ENCODE results near the gene SERPINC1.
"Not testable (repeated sequence)": the region's sequence is repeated elsewhere in the genome, so short reads cannot be mapped to it uniquely, and the experiment has no call there.

Gene SERPINC1

DNA sequence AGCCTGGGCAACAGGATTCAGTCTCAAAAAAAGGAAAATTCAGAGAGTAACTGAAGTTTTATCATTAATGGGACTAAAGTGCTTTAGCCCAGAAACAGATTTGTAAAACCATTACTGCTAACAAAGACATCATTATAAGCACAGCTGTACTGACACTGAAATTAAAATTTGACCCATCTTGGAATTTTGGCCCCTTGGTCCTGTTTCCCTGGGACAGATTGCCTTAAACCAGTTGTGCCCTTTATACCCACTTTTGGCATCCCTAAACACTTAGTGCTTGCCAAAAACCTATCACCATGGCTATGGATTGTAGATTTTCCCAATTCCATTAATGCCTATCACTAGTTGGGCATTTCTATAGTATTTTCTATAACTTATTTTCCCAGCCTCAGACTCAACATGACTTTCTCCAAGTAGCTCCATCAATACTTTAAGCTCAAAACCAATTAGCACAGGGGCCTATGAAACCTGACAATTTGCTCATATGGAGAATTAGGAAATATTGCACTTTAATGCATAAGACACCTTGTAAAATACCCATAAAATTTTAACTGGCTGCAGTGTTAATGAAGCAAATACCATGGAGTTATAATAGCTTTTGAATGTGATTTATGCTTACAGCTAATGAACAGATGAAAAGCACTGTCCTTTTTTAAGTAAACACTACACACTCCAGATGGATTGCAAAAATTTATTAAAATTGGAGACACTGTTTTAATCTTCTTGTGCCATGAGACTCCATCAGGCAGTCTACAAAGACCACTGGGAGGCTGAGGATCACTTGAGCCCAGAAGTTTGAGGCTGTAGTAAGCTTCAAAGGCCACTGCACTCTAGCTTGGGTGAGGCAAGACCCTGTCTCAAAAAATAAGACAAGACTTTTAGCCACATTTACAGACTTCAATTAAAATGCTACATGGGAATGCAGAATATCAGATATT lies 53.6 kb downstream of the SERPINC1 start:
- no peak for DNase-seq (ENCODE audit: low read depth)

DNA sequence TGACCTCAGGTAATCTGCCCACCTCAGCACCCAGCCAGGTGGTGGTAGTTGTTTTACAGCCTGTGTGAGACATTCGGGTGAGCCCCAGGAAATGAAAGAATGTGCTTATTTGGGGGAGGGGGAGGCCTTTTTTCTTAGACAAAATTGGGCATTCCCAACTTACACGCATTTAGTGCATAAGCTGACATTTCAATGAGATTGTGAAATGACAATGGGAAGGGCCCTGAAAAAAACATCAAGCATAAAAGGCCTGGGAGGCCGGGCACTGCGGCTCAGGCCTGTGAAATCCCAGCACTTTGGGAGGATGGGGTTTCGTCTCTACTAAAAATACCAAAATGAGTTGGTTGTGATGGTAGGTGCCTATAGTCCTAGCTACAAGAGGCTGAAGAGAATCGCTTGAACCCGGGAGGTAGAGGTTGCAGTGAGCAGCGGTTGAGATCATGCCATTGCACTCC lies 54.3 kb downstream of the SERPINC1 start:
- no peak for DNase-seq (ENCODE audit: low read depth)

DNA sequence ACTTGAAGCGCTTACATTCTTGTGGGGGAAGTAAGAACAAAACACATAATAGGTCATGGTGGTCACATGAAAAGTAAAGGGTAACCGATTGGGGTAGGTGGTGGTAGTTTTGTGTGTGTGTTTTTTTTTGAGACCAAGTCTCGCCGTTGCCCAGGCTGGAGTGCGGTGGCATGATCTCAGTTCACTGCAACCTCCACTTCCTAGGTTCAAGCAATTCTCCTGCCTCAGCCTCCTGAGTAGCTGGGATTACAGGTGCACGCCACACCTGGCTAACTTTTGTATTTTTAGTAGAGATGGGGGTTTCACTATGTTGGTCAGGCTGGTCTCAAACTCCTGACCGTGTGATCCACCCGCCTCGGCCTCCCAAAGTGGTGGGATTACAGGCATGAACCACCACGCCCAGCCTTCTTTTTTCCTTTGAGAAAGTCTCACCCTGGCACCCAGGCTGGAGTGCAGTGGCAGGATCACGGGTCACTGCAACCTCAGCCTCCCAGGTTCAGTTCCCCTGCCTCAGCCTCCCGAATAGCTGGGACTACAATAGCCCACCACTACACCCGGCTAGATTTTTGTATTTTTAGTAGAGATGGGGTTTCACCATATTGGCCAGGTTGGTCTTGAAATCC lies 54.9 kb downstream of the SERPINC1 start:
- DNase-seq (ENCODE audit: low read depth): peak; percentile 25

GRCh38 chr1:173861731-173862145 lies 55.4 kb downstream of the SERPINC1 start:
- peak; percentile 17 for DNase-seq (ENCODE audit: low read depth)

- no peak for DNase-seq (ENCODE audit: low read depth)
Observed at GRCh38 chr1:173860065-173860464, 57.1 kb downstream of the SERPINC1 start.

- not testable (repeated sequence) for DNase-seq (ENCODE audit: low read depth)
Observed at GRCh38 chr1:173859547-173859946, 57.6 kb downstream of the SERPINC1 start.

DNA sequence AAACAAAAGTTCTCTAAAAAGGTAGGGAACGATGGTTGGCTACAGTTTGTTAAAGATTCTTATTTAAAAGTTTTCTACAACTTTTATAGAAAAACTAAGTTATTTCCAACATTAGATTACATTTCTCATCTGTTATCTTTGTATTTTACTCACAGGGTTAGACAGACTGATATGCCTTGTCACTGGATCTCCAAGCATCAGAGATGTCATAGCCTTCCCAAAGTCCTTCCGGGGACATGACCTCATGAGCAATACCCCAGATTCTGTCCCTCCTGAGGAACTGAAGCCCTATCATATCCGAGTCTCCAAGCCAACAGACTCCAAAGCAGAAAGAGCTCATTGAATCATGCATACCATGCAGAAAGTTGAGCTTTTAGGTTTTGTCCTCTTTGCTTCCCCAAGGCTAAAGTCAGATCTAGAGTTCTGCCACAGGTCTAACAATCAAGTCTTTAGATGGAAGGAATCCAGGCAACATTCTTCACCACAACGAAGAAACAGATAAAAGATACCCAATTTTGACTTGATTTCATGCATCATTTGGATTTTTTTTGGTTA lies 59.7 kb downstream of the SERPINC1 start:
- no peak for DNase-seq (ENCODE audit: low read depth)

- DNase-seq (ENCODE audit: low read depth): no peak
Observed at GRCh38 chr1:173856903-173857302, 60.2 kb downstream of the SERPINC1 start.

GRCh38 chr1:173856014-173856413 lies 61.1 kb downstream of the SERPINC1 start:
- no peak for DNase-seq (ENCODE audit: low read depth)

All from stimulated activated CD8-positive, alpha-beta memory T cell treated with anti-CD3 and anti-CD28 coated beads, Interleukin-7, amount 100 ng/mL, for 24 hours (primary cell).